HepG2 (cell line): ENCODE results near the gene PDCD2L. TPM values are rescaled to one million over a fixed set of nuclear protein-coding genes. Genes with fewer than 3 reads are reported as not detected.

ENCODE experiments used
- ATAC-seq: fragments of 200-7000 bp; cut with Tn5 transposase; 3 replicates; pipeline ENCODE4 v1.9.1; 2020; ENCODE audit warnings: mild to moderate bottlenecking, moderate library complexity
- BruUV-seq: library from RNA; stranded (reverse); fragments of 400-500 nt; replicated peaks from 2 replicates; lab custom pipeline; 2021; lab: Mats Ljungman, UMichigan
- CTCF ChIA-PET: fragments of 300-600 bp; formaldehyde crosslinking; extraction: SDS; loops from one replicate; lab custom pipeline; 2021; ENCODE audit warnings: low total read pairs, inconsistent platforms, low intra/inter-chr PET ratio; lab: Yijun Ruan, JAX
- POLR2A ChIA-PET: fragments of 350-600 bp; sonication (Branson Sonifier 250); formaldehyde crosslinking; loops from one replicate; lab custom pipeline; 2020; ENCODE audit warnings: antibody characterized with exemption, inconsistent platforms; lab: Yijun Ruan, JAX
- DNase-seq: peaks from one replicate; pipeline ENCODE4 v3.0.0-alpha.2; 2015; ENCODE audit warnings: low spot score
- FAIRE-seq: peaks from 3 replicates; lab custom pipeline; 2011; peaks lifted over from hg19 to GRCh38; lab: Jason Lieb, UNC
- H2AFZ ChIP-seq: one replicate; pipeline ENCODE4 v1.6.1; 2011; ENCODE audit warnings: low read length, inconsistent platforms
- H3K27ac ChIP-seq: fragments of 300-600 bp; 3 replicates; pipeline ENCODE4 v1.8.0; 2011; ENCODE audit warnings: mixed run types, mild to moderate bottlenecking, mixed read lengths, low read length, inconsistent platforms; ENCODE audit not compliant: insufficient read depth; ENCODE audit errors: extremely low read length
- H3K27me3 ChIP-seq, 2 experiments: fragments of 200-600 bp in 1 of 2; 2 replicates in 1 of 2; 3 replicates in 1 of 2; pipeline versions ENCODE4 v1.6.0 to v1.8.0; 2011; ENCODE audit warnings: low read length in 2 of 2, mild to moderate bottlenecking in 2 of 2, moderate library complexity in 2 of 2, inconsistent platforms in 1 of 2; ENCODE audit not compliant: insufficient read depth in 2 of 2, control insufficient read depth in 1 of 2
- H3K36me3 ChIP-seq, 2 experiments: fragments of 200-600 bp in 1 of 2; replicated peaks in 1 of 2; 2 replicates in 1 of 2; 3 replicates in 1 of 2; pipeline versions ENCODE4 v1.5.1 to v1.8.0; 2011; ENCODE audit warnings: low read length in 2 of 2, inconsistent platforms in 1 of 2; ENCODE audit not compliant: insufficient read depth in 2 of 2, control insufficient read depth in 1 of 2
- H3K4me1 ChIP-seq: 2 replicates; pipeline ENCODE4 v1.5.1; 2012; ENCODE audit warnings: low read length, inconsistent platforms; ENCODE audit not compliant: insufficient read depth
- H3K4me2 ChIP-seq: 2 replicates; pipeline ENCODE4 v1.6.0; 2011; ENCODE audit warnings: low read depth, low read length, inconsistent platforms
- H3K4me3 ChIP-seq, 3 experiments: fragments of 200-600 bp in 1 of 3; sonication (generic), shearing (Covaris generic) in 1 of 3; replicated peaks in 1 of 3; 2 replicates each; pipeline ENCODE4 v1.5.1; 2011 to 2016; ENCODE audit warnings: low read length in 3 of 3, inconsistent platforms in 2 of 3, low read depth in 2 of 3, mild to moderate bottlenecking in 2 of 3, control low read depth in 1 of 3, mixed read lengths in 1 of 3; ENCODE audit not compliant: insufficient read depth in 1 of 3
- H3K79me2 ChIP-seq: one replicate; pipeline ENCODE4 v1.6.1; 2011; ENCODE audit warnings: low read length, inconsistent platforms; ENCODE audit not compliant: insufficient read depth
- H3K9ac ChIP-seq: 2 replicates; pipeline ENCODE4 v1.6.0; 2011; ENCODE audit warnings: mild to moderate bottlenecking, low read depth, low read length, inconsistent platforms; ENCODE audit not compliant: insufficient read depth
- H3K9me3 ChIP-seq: 2 replicates; pipeline ENCODE4 v1.5.1; 2012; ENCODE audit warnings: mild to moderate bottlenecking, low read length
- H4K20me1 ChIP-seq: 2 replicates; pipeline ENCODE4 v1.6.0; 2011; ENCODE audit warnings: inconsistent platforms, mild to moderate bottlenecking, low read length, moderate library complexity; ENCODE audit not compliant: insufficient read depth
- FOXP4 ChIP-seq: sonication (generic); formaldehyde crosslinking; IDR thresholded peaks from 2 replicates; pipeline ENCODE4 v1.4.0; 2020; ENCODE audit warnings: missing genetic modification reagents
- MBNL3 ChIP-seq: fragments of 250-450 bp; sonication (Bioruptor Pico); conservative IDR thresholded peaks from 2 replicates; pipeline ENCODE4 v1.8.0; 2022; ENCODE audit warnings: mild to moderate bottlenecking, inconsistent platforms
- ZNF121 ChIP-seq: sonication (generic); formaldehyde crosslinking; IDR thresholded peaks from 2 replicates; pipeline ENCODE4 v1.5.0; 2020; ENCODE audit warnings: mild to moderate bottlenecking, missing genetic modification reagents
- ZNF333 ChIP-seq: sonication (generic); formaldehyde crosslinking; IDR thresholded peaks from 2 replicates; pipeline ENCODE4 v1.4.0; 2020; ENCODE audit warnings: mild to moderate bottlenecking, missing genetic modification reagents, borderline replicate concordance
- ZNF33B ChIP-seq: sonication (generic); formaldehyde crosslinking; IDR thresholded peaks from 2 replicates; pipeline ENCODE4 v1.5.1; 2020; ENCODE audit warnings: mild to moderate bottlenecking, missing genetic modification reagents
- ZNF414 ChIP-seq: sonication (generic); formaldehyde crosslinking; IDR thresholded peaks from 2 replicates; pipeline ENCODE4 v1.5.0; 2020; ENCODE audit warnings: missing genetic modification reagents
- ZNF773 ChIP-seq: sonication (generic); formaldehyde crosslinking; IDR thresholded peaks from 2 replicates; pipeline ENCODE4 v1.4.0; 2020; ENCODE audit warnings: missing genetic modification reagents, borderline replicate concordance
- WGBS: methylation state at CpG from one replicate; pipeline ENCODE4 v1.1.6; 2017; ENCODE audit warnings: low lambda C conversion rate; 5-methylcytosine and 5-hydroxymethylcytosine counted together
- in situ Hi-C: cut with HindIII; loops from 2 replicates; pipeline ENCODE4 v1.10.0; 2017; ENCODE audit warnings: low pct_unique_long_range_greater_than_20kb; ENCODE audit not compliant: extremely low pct_ligation_motif_present
- intact Hi-C: fragments of 100-400 bp; cut with micrococcal nuclease; formaldehyde crosslinking; loops from one replicate; pipeline ENCODE4 v1.10.0; 2022; ENCODE audit not compliant: unreplicated experiment
- polyA plus RNA-seq, 8 experiments: library from polyadenylated mRNA; depleted of rRNA in 3 of 8; stranded (reverse) in 7 of 8; unstranded in 1 of 8; fragments of >200 nt; fragmentation: Illumina TruSeq in 4 of 8; extraction: Trizol in 4 of 8; gene quantifications; 2 replicates each; pipeline versions ENCODE4 v1.2.1 to v1.2.3, GENCODE V29; 2011 to 2016; ENCODE audit warnings: low read depth in 4 of 8, missing spikeins in 1 of 8, mixed read lengths in 1 of 8; ENCODE audit not compliant: insufficient read depth in 1 of 8
- total RNA-seq, 5 experiments: library from RNA; depleted of rRNA; stranded (reverse); fragments of >200 nt; fragmentation: Illumina TruSeq; extraction: Trizol; gene quantifications; 2 replicates each; pipeline ENCODE4 v1.2.3, GENCODE V29; 2016; ENCODE audit warnings: low read depth in 1 of 5
- TF ChIP-seq, protein P1 (sequence below), 2 experiments: sonication (generic) in 1 of 2; formaldehyde crosslinking in 1 of 2; IDR thresholded peaks; 2 replicates each; pipeline versions ENCODE4 v1.4.0 to v1.6.1; 2018 to 2020; ENCODE audit warnings: missing genetic modification reagents in 2 of 2, borderline replicate concordance in 1 of 2, low read depth in 1 of 2, mild to moderate bottlenecking in 1 of 2, missing biosample characterization in 1 of 2

Gene PDCD2L
- total and polyA plus RNA-seq, 2 of the 13 experiments (the other 11 are each of a cell fraction or from before 2014, with no cell fraction given), result 29.3 to 35.2 TPM

DNA sequence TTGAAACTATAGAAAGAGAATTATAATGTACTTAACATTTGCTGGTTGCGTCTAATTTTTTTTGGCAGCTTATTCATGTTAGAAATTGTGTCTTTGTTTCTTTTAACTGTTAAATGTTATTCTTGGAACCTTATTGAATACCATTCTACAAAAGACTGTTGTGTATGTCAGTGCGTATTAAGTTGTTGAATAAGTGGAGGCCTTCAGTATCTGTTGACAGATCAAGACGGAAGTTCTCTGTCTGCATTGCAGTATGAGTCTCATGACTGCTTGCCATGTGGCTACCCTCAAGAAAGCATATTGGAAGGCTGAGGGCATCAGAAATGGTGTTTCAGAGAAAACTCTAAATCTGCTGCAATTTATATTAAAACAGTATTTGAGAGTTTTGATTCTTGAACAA, 32.5 kb downstream of the PDCD2L start:
- Histone ChIP-seq H3K79me2 (peaks cover 33% of the 10 kb centered on the region), H3K4me1 (peaks cover 12% of the 10 kb centered on the region; the same call in 1 of the 2 replicates), H2AFZ (no peak overlapping the region), H3K9me3 (no peaks in the 10 kb centered on the region), H3K27me3 (no peaks in the 10 kb centered on the region), H3K4me2 (no peak overlapping the region), H4K20me1 (peaks cover 16% of the 10 kb centered on the region), H3K4me3 (no peak overlapping the region), H3K36me3 (peaks cover 9 to 83% of the 10 kb centered on the region in 2 experiments), H3K9ac (no peak overlapping the region), H3K27ac (no peak overlapping the region)
- CTCF ChIA-PET, result no interaction called here
- POLR2A ChIA-PET, result no interaction called here
- BruUV-seq, result no TSS peak
- intact Hi-C loops (no loop called here), in situ Hi-C loops (no loop called here)
- FAIRE-seq (no peak), DNase-seq (no peak), ATAC-seq (no peak)
- no peak for TF ChIP-seq MBNL3 (CRISPR knock-in tag)
- WGBS, result 97% methylated on average over 3 of the region's 3 CpGs

GRCh38 chr19:34448191-34448590, 44.0 kb downstream of the PDCD2L start:
- no TSS peak for BruUV-seq
- no peak overlapping the region for H3K4me2 ChIP-seq
- no peaks in the 10 kb centered on the region for H4K20me1 ChIP-seq
- POLR2A ChIA-PET, result no interaction called here
- H2AFZ ChIP-seq, result no peak overlapping the region
- WGBS, result 98% methylated on average over 3 of the region's 3 CpGs
- no peak overlapping the region for H3K4me3 ChIP-seq
- no peaks in the 10 kb centered on the region for H3K9me3 ChIP-seq
- H3K27ac ChIP-seq, result no peak overlapping the region
- in situ Hi-C loops, result no loop called here
- no peaks in the 10 kb centered on the region for H3K27me3 ChIP-seq
- no peak for FAIRE-seq
- no peak for ATAC-seq
- H3K79me2 ChIP-seq, result no peaks in the 10 kb centered on the region
- H3K36me3 ChIP-seq, result peaks cover 26 to 80% of the 10 kb centered on the region in 2 experiments
- no peak for DNase-seq
- no peaks in the 10 kb centered on the region for H3K4me1 ChIP-seq
- CTCF ChIA-PET, result no interaction called here
- intact Hi-C loops, result no loop called here
- no peak overlapping the region for H3K9ac ChIP-seq
- TF ChIP-seq ZNF333 (CRISPR knock-in tag) (no peak), ZNF33B (no peak), ZNF414 (CRISPR knock-in tag) (no peak), ZNF121 (peak; percentile 58; the same call in 1 of the 2 replicates), ZNF773 (CRISPR knock-in tag) (no peak), FOXP4 (no peak)
- TF ChIP-seq, protein P1, sequence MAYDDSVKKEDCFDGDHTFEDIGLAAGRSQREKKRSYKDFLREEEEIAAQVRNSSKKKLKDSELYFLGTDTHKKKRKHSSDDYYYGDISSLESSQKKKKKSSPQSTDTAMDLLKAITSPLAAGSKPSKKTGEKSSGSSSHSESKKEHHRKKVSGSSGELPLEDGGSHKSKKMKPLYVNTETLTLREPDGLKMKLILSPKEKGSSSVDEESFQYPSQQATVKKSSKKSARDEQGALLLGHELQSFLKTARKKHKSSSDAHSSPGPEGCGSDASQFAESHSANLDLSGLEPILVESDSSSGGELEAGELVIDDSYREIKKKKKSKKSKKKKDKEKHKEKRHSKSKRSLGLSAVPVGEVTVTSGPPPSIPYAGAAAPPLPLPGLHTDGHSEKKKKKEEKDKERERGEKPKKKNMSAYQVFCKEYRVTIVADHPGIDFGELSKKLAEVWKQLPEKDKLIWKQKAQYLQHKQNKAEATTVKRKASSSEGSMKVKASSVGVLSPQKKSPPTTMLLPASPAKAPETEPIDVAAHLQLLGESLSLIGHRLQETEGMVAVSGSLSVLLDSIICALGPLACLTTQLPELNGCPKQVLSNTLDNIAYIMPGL (CRISPR knock-in tag; IDR thresholded peaks at IDR 0.05; ENCODE audit: borderline replicate concordance in 1 of 2, low read depth in 1 of 2), result no peak
